Heart left ventricle (tissue), 16 donors: Measurements from ENCODE around the gene ADGRV1. TPM values are rescaled to one million over a fixed set of nuclear protein-coding genes. Genes with fewer than 3 reads are reported as not detected.

ENCODE experiments used
- ATAC-seq, 4 donors: fragments of 200-7000 bp; cut with Tn5 transposase; one replicate each; pipeline ENCODE4 v1.9.1; 2020 to 2022; ENCODE audit warnings: moderate library complexity in 4 of 4, mild to moderate bottlenecking in 3 of 4, moderate number of reproducible peaks in 1 of 4
- DNase-seq, 5 donors: peaks; one replicate each; pipeline ENCODE4 v3.0.0-alpha.2; 2020
- H3K27ac ChIP-seq, 12 donors: fragments of 200-600 bp; sonication (generic) in 4 of 12; one replicate each; pipeline versions ENCODE4 v1.5.0 to v1.8.0; 2016 to 2022; ENCODE audit warnings: mild to moderate bottlenecking in 2 of 12
- H3K27me3 ChIP-seq, 9 donors: fragments of 200-600 bp; sonication (generic) in 2 of 9; one replicate each; pipeline versions ENCODE4 v1.5.1 to v1.8.0; 2016 to 2022; ENCODE audit warnings: mild to moderate bottlenecking in 3 of 9
- H3K36me3 ChIP-seq, 9 donors: fragments of 200-600 bp; sonication (generic) in 2 of 9; one replicate each; pipeline versions ENCODE4 v1.5.0 to v1.8.0; 2018 to 2022; ENCODE audit warnings: mild to moderate bottlenecking in 2 of 9
- H3K4me1 ChIP-seq, 12 donors: fragments of 200-600 bp; sonication (generic) in 4 of 12; one replicate each; pipeline versions ENCODE4 v1.5.0 to v1.8.0; 2016 to 2022; ENCODE audit warnings: mild to moderate bottlenecking in 3 of 12
- H3K4me3 ChIP-seq, 12 donors: fragments of 200-600 bp; sonication (generic) in 4 of 12; one replicate each; pipeline versions ENCODE4 v1.5.0 to v1.8.0; 2017 to 2022; ENCODE audit warnings: mild to moderate bottlenecking in 9 of 12, moderate library complexity in 4 of 12
- H3K9me3 ChIP-seq, 12 donors: fragments of 200-600 bp; sonication (generic) in 4 of 12; one replicate each; pipeline versions ENCODE4 v1.5.0 to v1.8.0; 2016 to 2022; ENCODE audit warnings: mild to moderate bottlenecking in 1 of 12
- POLR2A ChIP-seq, 2 donors: fragments of 450-650 bp; IDR thresholded peaks; one replicate each; pipeline ENCODE4 v1.6.1; 2017; ENCODE audit warnings: antibody characterized with exemption in 2 of 2, mild to moderate bottlenecking in 2 of 2, moderate library complexity in 2 of 2
- WGBS, 4 donors: extraction: QIAGEN DNeasy Blood & Tissue Kit in 2 of 4; methylation state at CpG; one replicate each; pipeline versions ENCODE4 v1.1.5 to v1.1.7; 2013 to 2018; 5-methylcytosine and 5-hydroxymethylcytosine counted together
- intact Hi-C, 10 donors: fragments of 100-400 bp; cut with DNase I; formaldehyde crosslinking; loops; one replicate each; pipeline versions ENCODE4 v1.11.1 to v1.14.2; 2022
- polyA plus RNA-seq, 2 donors: library from polyadenylated mRNA; stranded (reverse); fragments of 200-250 nt; gene quantifications; one replicate each; pipeline ENCODE4 v1.2.3, GENCODE V29; 2013
- total RNA-seq, 9 donors: library from RNA; depleted of rRNA in 2 of 9; stranded (reverse); fragments of >200 nt in 2 of 9; fragmentation: NEBNext Ultra II Directional in 3 of 9; extraction: Animal tissue kit (Norgen Biotek cat#: 25700) in 3 of 9; gene quantifications; one replicate each; pipeline versions ENCODE4 v1.1.0 to v1.2.4, GENCODE V29; 2016 to 2023
- TF ChIP-seq, protein P1 (sequence below), 12 donors: fragments of 200-600 bp; sonication (generic) in 4 of 12; IDR thresholded peaks; one replicate each; pipeline versions ENCODE4 v1.5.0 to v1.8.0; 2018 to 2022; ENCODE audit warnings: antibody characterized with exemption in 12 of 12, mild to moderate bottlenecking in 5 of 12
- donor health status: ischemic (EF 13 %, LVEDD 7.1; RV severe dilation, severe dysfunction).
- donor health status: healthy with polysubstance abuse.
- donor health status: DM: no; HTN: yes; CAD: no.
- donor health status: DM: no; HTN: no; CAD: no.
- donor health status: ischemic (EF 25% LVEDD 6.9; RV normal size, moderate dysfunction).
- donor health status: ischemic (EF 25% LVEDD 5.7; RV mildly dilated, moderate dysfunction).
- donor health status: healthy.
- donor health status: DM: yes; HTN: yes; CAD: no.
- donor health status: ischemic (EF 35%, LVEDD 5.7; RV mildly dilated, moderate dysfunction).
- donor health status: nonischemic (EF 11% LVEDD 7.7; RV severe dilation, severe dysfunction).
- donor health status: DM: yes; HTN: yes; CAD: no.
- donor health status: PGD.
- donor health status: ischemic (EF 29% LVEDD 5.4; RV normal size, mild dysfunction).
- donor health status: nonischemic (EF 23%, LVEDD 6.1; RV moderate dilation, normal function).

Gene ADGRV1
- total and polyA plus RNA-seq, 11 donors, result 0.25 to 0.29 TPM; not detected in 9

DNA sequence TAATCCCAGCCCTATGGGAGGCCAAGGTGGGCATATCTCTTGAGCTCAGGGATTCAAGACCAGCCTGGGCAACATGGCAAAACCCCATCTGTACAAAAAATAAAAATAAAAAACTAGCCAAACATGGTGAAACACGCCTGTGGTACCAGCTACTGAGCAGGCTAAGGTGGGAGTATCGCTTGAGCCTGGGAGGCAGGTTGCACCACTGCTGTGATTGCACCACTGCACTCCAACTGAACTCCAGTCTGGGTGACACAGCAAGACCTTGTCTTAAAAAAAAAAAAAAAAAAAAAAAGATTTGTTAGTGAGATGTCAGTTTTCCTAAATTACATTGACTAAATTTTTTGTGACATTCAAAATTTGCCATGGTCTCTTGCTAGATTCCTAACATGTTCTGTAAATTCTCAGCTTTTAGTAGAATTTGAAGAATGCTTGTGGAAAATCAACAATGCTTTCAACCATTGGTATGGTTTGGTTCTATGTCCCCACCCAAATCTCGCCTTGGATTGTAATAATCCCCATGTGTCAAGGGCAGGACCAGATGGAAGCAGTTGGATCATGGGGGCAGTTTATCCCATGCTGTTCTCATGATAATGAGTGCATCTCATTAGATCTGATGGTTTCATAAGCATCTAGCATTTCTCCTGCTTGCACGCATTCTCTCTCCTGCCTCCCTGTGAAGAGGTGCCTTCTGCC is 588.5 kb downstream of the ADGRV1 start:
- Histone ChIP-seq H3K27ac (peak overlapping the region in 1 of 12 donors; percentile 42), H3K27me3 (no peaks in the 10 kb centered on the region), H3K36me3 (no peaks in the 10 kb centered on the region), H3K4me3 (no peak overlapping the region), H3K4me1 (peaks cover 0 to 42% (median 10%) of the 10 kb centered on the region in 12 donors), H3K9me3 (no peaks in the 10 kb centered on the region)
- intact Hi-C loops, result no loop called here
- no peak for ATAC-seq
- no peak for TF ChIP-seq POLR2A (IDR thresholded peaks at IDR 0.05)
- TF ChIP-seq, protein P1, sequence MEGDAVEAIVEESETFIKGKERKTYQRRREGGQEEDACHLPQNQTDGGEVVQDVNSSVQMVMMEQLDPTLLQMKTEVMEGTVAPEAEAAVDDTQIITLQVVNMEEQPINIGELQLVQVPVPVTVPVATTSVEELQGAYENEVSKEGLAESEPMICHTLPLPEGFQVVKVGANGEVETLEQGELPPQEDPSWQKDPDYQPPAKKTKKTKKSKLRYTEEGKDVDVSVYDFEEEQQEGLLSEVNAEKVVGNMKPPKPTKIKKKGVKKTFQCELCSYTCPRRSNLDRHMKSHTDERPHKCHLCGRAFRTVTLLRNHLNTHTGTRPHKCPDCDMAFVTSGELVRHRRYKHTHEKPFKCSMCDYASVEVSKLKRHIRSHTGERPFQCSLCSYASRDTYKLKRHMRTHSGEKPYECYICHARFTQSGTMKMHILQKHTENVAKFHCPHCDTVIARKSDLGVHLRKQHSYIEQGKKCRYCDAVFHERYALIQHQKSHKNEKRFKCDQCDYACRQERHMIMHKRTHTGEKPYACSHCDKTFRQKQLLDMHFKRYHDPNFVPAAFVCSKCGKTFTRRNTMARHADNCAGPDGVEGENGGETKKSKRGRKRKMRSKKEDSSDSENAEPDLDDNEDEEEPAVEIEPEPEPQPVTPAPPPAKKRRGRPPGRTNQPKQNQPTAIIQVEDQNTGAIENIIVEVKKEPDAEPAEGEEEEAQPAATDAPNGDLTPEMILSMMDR (IDR thresholded peaks at IDR 0.05), result no peak
- WGBS, 4 donors, result 97 to 98% (median 98%) methylated on average over 4 of the region's 4 CpGs
- DNase-seq, result no peak

DNA sequence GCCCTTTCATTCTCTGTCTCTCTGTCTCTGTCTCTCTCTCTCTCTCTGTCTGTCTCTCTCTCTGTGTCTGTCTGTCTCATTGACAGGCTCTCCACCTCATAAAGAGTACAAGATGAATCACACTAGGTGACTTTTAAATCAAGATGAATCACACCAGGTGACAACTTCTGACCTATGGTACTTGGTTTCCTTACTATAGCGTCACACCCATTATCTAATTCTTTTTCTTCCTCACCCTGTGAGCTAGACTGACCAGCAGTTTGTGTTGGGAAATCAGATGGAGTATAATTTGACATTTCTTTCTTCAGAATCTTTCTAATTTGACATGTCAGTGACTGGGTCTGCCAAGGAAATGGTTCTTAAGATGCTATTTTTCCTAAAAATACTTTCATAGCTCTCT is 591.6 kb downstream of the ADGRV1 start:
- DNase-seq, result no peak
- ATAC-seq, result no peak
- Histone ChIP-seq H3K27ac (no peak overlapping the region), H3K4me3 (no peak overlapping the region), H3K27me3 (no peaks in the 10 kb centered on the region), H3K4me1 (peaks cover 0 to 32% (median 4%) of the 10 kb centered on the region in 12 donors), H3K36me3 (no peaks in the 10 kb centered on the region), H3K9me3 (no peaks in the 10 kb centered on the region)
- TF ChIP-seq POLR2A (IDR thresholded peaks at IDR 0.05), result no peak
- TF ChIP-seq, protein P1 (IDR thresholded peaks at IDR 0.05), result no peak
- intact Hi-C loops, result loop anchor here in 1 of 10 donors (5.0 kb wide), 1 partner anchor 38 kb away; no protein-coding TSS in a partner anchor
- WGBS, 4 donors, result 79 to 89% (median 87%) methylated on average over 1 of the region's 1 CpG

DNA sequence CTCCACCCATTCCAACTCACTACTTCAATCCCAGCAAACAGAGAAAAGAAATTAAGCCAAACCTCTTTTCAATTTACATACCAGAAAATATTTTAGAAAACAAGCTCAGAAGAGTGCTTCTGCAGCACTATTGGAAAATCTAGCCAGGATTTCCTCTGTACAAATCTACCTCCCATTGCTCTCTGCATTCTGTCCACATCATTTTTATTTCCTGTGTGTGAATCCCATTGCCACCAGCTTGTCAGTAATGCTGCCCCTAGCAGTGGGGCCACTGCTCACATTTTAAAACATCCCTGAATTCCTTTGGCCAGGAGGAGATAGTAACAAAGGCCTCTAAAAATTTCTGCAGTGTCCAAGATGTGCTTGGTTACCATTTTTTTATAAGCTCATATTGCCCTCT is 592.0 kb downstream of the ADGRV1 start:
- TF ChIP-seq, protein P1 (IDR thresholded peaks at IDR 0.05), result no peak
- TF ChIP-seq POLR2A (IDR thresholded peaks at IDR 0.05), result no peak
- no peak overlapping the region for H3K27ac ChIP-seq
- H3K4me1 ChIP-seq, result peaks cover 0 to 28% (median 3%) of the 10 kb centered on the region in 12 donors
- H3K36me3 ChIP-seq, result no peaks in the 10 kb centered on the region
- H3K9me3 ChIP-seq, result no peaks in the 10 kb centered on the region
- H3K4me3 ChIP-seq, result no peak overlapping the region
- intact Hi-C loops, result loop anchor here in 1 of 10 donors (5.0 kb wide), 1 partner anchor 38 kb away; no protein-coding TSS in a partner anchor
- ATAC-seq (no peak), DNase-seq (no peak)
- no peaks in the 10 kb centered on the region for H3K27me3 ChIP-seq

DNA sequence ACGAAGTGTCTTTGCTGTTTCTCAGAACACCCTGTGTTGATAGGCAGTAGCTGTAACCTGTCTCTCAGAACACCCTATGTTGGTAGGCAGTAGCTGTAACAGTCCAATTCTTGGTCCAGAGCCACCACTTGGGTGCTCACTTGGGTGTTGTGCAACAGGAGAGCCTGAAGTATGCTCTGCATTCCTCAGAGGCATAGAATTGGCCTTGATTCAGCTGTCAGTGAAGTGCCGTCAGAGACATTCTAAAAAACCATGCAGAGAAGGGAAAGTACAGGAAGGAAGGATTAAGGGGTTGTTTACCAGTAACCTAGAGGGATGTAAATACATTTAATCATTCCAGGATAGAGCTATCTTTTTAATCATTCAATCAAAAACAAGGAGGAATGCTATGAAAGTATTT is 593.4 kb downstream of the ADGRV1 start:
- ATAC-seq (peak; percentile 92 to 99 (median 94)), DNase-seq (peak in 4 of 5 donors; percentile 37 to 77 (median 56))
- WGBS, 4 donors, result 30 to 41% (median 33%) methylated on average over 2 of the region's 2 CpGs
- H3K9me3 ChIP-seq, result no peaks in the 10 kb centered on the region
- H3K27ac ChIP-seq, result no peak overlapping the region
- H3K4me3 ChIP-seq, result no peak overlapping the region
- H3K27me3 ChIP-seq, result no peaks in the 10 kb centered on the region
- TF ChIP-seq, protein P1 (IDR thresholded peaks at IDR 0.05), result no peak
- no peak for TF ChIP-seq POLR2A (IDR thresholded peaks at IDR 0.05)
- H3K4me1 ChIP-seq, result peaks cover 0 to 20% (median 3%) of the 10 kb centered on the region in 12 donors
- no peaks in the 10 kb centered on the region for H3K36me3 ChIP-seq
- intact Hi-C loops, result loop anchor here in 1 of 10 donors (5.0 kb wide), 1 partner anchor 40 kb away; no protein-coding TSS in a partner anchor
